HEK293 (cell line): ENCODE results near the gene SLC38A8.

ENCODE experiments used
- BCL11A ChIP-seq: fragments of 450-650 bp; formaldehyde crosslinking; IDR thresholded peaks from 2 replicates; pipeline ENCODE4 v1.5.1; 2016; ENCODE audit warnings: low read depth, missing biosample characterization, missing genetic modification characterization
- SCRT2 ChIP-seq: fragments of 450-650 bp; formaldehyde crosslinking; IDR thresholded peaks from 2 replicates; pipeline ENCODE4 v1.5.1; 2016; ENCODE audit warnings: missing biosample characterization, missing genetic modification characterization
- TCF7L2 ChIP-seq: IDR thresholded peaks from 2 replicates; pipeline ENCODE4 v1.6.1; 2011; ENCODE audit warnings: low read depth, mild to moderate bottlenecking, inconsistent platforms, low read length, moderate library complexity, borderline replicate concordance
- ZFP41 ChIP-seq: fragments of 450-650 bp; formaldehyde crosslinking; IDR thresholded peaks from 2 replicates; pipeline ENCODE4 v1.5.1; 2016; ENCODE audit warnings: missing biosample characterization, missing genetic modification characterization, borderline replicate concordance
- ZNF10 ChIP-seq: fragments of 450-650 bp; formaldehyde crosslinking; IDR thresholded peaks from 2 replicates; pipeline ENCODE4 v1.5.1; 2017; ENCODE audit warnings: missing biosample characterization, missing genetic modification characterization
- ZNF311 ChIP-seq: fragments of 450-650 bp; formaldehyde crosslinking; IDR thresholded peaks from 2 replicates; pipeline ENCODE4 v1.5.1; 2017; ENCODE audit warnings: missing biosample characterization, missing genetic modification characterization, borderline replicate concordance
- ZNF404 ChIP-seq: fragments of 450-650 bp; formaldehyde crosslinking; IDR thresholded peaks from 2 replicates; pipeline ENCODE4 v1.5.1; 2017; ENCODE audit warnings: missing biosample characterization, missing genetic modification characterization
- ZNF433 ChIP-seq: fragments of 450-650 bp; formaldehyde crosslinking; IDR thresholded peaks from 2 replicates; pipeline ENCODE4 v1.5.1; 2016; ENCODE audit warnings: missing biosample characterization, missing genetic modification characterization, low read depth
- ZNF510 ChIP-seq: fragments of 450-650 bp; formaldehyde crosslinking; IDR thresholded peaks from 2 replicates; pipeline ENCODE4 v1.5.1; 2018; ENCODE audit warnings: mild to moderate bottlenecking, missing genetic modification characterization, missing biosample characterization; ENCODE audit not compliant: insufficient replicate concordance
- TF ChIP-seq, protein P1 (sequence below): fragments of 450-650 bp; formaldehyde crosslinking; IDR thresholded peaks from 2 replicates; pipeline ENCODE4 v1.5.1; 2016; ENCODE audit warnings: missing biosample characterization, missing genetic modification characterization
- TF ChIP-seq, protein P2 (sequence below): fragments of 450-650 bp; formaldehyde crosslinking; IDR thresholded peaks from 2 replicates; pipeline ENCODE4 v1.5.1; 2016; ENCODE audit warnings: missing biosample characterization, missing genetic modification characterization

DNA sequence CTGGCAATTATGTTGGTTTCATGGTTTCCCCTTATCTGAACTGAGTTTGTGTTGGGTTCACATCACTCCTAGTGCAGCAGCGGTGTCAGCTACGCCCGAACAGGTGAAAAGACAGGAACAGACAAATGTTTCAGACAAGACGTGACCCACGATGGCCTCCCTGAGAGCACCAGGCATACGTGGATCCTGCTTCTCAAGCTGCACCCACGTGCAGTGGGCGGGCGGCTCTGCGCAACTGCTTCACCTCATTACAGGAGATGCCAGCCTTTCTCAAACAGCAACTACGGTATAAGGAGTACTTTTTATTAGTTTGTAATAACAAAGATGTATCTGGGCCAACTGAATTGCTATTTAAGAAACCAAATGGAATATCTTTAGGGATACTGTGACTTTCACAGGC lies 32.8 kb upstream of the SLC38A8 start:
- no peak for TF ChIP-seq BCL11A (tag by site-specific recombination)
- TF ChIP-seq, protein P1, sequence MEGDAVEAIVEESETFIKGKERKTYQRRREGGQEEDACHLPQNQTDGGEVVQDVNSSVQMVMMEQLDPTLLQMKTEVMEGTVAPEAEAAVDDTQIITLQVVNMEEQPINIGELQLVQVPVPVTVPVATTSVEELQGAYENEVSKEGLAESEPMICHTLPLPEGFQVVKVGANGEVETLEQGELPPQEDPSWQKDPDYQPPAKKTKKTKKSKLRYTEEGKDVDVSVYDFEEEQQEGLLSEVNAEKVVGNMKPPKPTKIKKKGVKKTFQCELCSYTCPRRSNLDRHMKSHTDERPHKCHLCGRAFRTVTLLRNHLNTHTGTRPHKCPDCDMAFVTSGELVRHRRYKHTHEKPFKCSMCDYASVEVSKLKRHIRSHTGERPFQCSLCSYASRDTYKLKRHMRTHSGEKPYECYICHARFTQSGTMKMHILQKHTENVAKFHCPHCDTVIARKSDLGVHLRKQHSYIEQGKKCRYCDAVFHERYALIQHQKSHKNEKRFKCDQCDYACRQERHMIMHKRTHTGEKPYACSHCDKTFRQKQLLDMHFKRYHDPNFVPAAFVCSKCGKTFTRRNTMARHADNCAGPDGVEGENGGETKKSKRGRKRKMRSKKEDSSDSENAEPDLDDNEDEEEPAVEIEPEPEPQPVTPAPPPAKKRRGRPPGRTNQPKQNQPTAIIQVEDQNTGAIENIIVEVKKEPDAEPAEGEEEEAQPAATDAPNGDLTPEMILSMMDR (tag by site-specific recombination): no peak
- no peak for TF ChIP-seq ZNF10
- no peak for TF ChIP-seq ZNF510 (tag by site-specific recombination)
- TF ChIP-seq ZFP41 (tag by site-specific recombination): no peak
- TF ChIP-seq ZNF311 (tag by site-specific recombination): no peak
- no peak for TF ChIP-seq ZNF433 (tag by site-specific recombination)
- no peak for TF ChIP-seq SCRT2 (tag by site-specific recombination)
- no peak for TF ChIP-seq ZNF404
- TF ChIP-seq, protein P2, sequence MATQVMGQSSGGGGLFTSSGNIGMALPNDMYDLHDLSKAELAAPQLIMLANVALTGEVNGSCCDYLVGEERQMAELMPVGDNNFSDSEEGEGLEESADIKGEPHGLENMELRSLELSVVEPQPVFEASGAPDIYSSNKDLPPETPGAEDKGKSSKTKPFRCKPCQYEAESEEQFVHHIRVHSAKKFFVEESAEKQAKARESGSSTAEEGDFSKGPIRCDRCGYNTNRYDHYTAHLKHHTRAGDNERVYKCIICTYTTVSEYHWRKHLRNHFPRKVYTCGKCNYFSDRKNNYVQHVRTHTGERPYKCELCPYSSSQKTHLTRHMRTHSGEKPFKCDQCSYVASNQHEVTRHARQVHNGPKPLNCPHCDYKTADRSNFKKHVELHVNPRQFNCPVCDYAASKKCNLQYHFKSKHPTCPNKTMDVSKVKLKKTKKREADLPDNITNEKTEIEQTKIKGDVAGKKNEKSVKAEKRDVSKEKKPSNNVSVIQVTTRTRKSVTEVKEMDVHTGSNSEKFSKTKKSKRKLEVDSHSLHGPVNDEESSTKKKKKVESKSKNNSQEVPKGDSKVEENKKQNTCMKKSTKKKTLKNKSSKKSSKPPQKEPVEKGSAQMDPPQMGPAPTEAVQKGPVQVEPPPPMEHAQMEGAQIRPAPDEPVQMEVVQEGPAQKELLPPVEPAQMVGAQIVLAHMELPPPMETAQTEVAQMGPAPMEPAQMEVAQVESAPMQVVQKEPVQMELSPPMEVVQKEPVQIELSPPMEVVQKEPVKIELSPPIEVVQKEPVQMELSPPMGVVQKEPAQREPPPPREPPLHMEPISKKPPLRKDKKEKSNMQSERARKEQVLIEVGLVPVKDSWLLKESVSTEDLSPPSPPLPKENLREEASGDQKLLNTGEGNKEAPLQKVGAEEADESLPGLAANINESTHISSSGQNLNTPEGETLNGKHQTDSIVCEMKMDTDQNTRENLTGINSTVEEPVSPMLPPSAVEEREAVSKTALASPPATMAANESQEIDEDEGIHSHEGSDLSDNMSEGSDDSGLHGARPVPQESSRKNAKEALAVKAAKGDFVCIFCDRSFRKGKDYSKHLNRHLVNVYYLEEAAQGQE (tag by site-specific recombination): no peak
- no peak for TF ChIP-seq TCF7L2
